Epithelial cell of proximal tubule (primary cell): ENCODE data around the gene YOD1. TPM values are rescaled to one million over a fixed set of nuclear protein-coding genes. Genes with fewer than 3 reads are reported as not detected.

Experiments
- DNase-seq: peaks from one replicate; pipeline ENCODE4 v3.0.0-alpha.2; 2011; ENCODE audit warnings: low read depth
- H3K4me3 ChIP-seq: 2 replicates; pipeline ENCODE4 v1.5.1; 2011; ENCODE audit warnings: low read depth, mild to moderate bottlenecking, low read length
- total RNA-seq: library from RNA; depleted of rRNA; stranded (reverse); fragments of >200 nt; gene quantifications from 2 replicates; pipeline ENCODE4 v1.2.3, GENCODE V29; 2015
- TF ChIP-seq, protein P1 (sequence below): conservative IDR thresholded peaks from 2 replicates; pipeline ENCODE4 v1.5.1; 2012; ENCODE audit warnings: low read depth, mild to moderate bottlenecking, low read length

Gene YOD1
- total RNA-seq, 1 donor from 2014 or later, result 6.7 TPM

DNA sequence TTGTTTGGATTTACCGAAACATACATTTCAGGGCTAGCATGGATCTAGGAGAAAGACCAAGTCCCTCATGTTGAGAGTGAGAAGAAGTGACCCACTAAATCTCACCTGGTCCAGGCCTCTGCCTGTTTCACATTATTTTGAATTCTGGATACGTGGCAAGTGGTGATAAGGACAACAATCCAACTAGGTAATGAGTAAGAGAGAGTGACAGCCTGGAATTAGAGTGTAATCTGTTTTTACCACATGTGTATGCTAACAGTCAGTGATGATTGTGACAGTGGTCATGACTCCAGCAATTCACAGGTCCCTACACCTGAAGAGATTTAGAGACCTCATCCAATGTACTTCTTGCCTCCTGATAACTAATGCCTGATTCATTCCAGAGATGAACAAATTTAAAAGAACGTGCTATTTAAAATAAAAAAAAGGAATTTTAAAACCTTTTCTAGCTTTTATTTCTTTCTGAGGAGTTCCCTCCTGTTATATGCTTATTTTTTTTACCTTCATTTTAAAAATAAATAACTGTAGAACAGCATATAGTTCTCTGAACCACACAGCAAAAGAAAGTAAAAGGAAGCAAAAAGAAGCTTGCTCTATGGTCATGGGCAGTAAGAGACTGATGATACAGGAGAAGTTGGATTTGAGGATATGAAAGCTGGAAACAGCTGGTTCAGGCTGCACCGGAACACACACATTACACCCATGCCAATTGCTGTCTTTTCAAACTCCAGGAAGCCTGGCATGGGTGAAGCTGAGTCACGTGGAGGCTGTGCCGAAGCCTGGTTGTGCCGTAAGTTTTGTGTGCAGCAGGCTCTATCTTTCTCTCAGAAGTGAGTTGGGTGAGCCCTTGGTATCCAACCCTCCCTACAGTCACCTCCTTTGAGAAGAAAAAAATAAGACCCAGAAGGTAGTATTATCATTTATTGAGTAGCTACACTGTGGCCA, 33.1 kb downstream of the YOD1 start:
- no peak for DNase-seq
- H3K4me3 ChIP-seq, result no peak overlapping the region
- TF ChIP-seq, protein P1, sequence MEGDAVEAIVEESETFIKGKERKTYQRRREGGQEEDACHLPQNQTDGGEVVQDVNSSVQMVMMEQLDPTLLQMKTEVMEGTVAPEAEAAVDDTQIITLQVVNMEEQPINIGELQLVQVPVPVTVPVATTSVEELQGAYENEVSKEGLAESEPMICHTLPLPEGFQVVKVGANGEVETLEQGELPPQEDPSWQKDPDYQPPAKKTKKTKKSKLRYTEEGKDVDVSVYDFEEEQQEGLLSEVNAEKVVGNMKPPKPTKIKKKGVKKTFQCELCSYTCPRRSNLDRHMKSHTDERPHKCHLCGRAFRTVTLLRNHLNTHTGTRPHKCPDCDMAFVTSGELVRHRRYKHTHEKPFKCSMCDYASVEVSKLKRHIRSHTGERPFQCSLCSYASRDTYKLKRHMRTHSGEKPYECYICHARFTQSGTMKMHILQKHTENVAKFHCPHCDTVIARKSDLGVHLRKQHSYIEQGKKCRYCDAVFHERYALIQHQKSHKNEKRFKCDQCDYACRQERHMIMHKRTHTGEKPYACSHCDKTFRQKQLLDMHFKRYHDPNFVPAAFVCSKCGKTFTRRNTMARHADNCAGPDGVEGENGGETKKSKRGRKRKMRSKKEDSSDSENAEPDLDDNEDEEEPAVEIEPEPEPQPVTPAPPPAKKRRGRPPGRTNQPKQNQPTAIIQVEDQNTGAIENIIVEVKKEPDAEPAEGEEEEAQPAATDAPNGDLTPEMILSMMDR, result no peak

DNA sequence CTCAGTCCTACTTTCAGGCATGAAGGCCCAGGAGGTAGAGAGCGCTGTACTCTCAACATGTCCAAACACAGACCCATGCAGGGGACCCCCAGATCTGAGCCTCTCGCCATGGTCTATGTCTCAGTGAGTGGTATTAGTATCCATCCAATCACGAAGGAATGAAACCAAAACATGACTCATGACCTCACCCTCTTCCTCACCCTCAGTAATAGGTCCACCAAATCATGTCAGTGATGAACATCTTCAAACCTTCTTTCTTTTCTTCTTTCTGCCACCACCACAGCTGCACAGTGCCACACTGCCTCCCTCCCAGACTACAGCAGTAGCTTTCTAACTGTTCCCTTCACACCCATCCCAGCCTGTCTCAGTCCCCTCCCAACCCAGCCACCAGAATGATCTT, 35.2 kb downstream of the YOD1 start:
- TF ChIP-seq, protein P1, result no peak
- H3K4me3 ChIP-seq, result no peak overlapping the region
- DNase-seq, result no peak

DNA sequence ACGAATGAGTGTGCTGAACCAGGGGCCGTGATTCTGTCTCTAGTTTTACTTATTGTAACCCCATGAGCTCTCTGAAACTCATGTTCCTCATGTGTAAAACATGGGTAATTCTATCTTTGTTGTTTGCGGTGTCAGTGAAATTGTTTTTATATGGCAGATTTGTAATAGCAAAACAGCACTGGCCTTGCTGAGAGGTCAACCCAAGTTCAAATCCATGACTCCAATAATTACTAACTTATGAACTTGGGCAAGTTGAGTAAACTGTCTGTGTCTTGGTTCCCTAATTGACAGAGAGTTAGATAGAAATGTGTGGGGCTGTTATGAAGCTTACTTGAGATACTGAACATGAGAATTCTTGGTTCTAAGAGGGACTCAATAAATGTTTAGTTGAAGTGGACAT, 36.3 kb downstream of the YOD1 start:
- TF ChIP-seq, protein P1, result no peak
- no peak for DNase-seq
- no peak overlapping the region for H3K4me3 ChIP-seq

DNA sequence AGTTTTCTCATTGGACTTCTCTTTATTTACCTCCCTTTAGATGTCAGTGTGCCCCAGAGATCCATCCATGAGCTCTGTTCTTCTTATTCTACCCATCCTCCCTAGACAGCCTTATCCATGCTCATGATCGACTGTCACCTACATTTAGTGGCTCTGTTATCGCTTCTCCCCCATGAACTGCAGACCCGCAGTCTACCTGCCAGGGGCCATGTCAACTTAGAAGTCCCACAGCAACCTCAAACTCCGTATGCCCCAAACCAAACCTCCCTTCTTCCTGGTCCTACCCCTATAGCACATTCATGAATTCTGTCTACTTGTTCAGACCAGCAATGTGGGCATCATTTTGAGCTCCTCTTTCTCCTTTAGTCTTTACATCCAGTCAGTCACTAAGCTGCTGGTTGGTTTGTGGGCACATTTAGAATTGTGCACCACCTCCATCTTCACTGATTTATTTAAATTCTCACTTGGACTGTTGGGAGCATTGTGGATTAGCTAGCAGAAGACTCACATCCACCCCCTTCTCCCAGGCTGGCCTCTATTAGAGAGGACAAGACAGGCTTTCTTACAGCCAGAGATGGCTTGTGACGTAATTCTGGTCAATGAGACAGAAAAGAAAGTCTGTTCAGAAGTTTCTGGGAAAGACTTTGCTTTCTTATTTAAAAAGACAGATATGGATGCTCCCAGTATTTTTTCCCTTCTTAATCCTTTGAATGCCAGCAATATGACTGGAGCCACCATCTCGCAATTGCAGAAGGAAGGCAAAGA, 37.5 kb downstream of the YOD1 start:
- no peak overlapping the region for H3K4me3 ChIP-seq
- no peak for DNase-seq
- TF ChIP-seq, protein P1, result no peak

DNA sequence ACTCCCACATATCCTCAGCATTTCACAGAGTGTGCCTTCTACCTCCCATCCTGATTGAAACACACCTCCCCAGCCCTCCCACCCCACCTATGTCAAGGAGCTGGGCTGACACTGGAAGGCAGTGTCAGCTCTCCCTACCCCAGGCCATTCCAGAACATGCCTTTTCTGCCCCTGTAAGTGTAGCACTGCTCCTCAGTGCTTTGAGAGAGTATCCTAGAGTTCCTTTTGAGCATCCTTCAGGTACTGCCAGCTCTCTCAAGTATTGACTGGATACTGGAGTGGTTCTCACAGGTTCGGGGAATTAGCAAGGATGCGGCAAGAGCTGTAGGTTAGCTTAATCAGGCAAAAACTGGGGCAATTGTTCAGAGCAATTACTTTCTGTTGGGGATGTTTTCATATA, 40.3 kb downstream of the YOD1 start:
- TF ChIP-seq, protein P1, result no peak
- H3K4me3 ChIP-seq, result no peak overlapping the region
- DNase-seq, result no peak

DNA sequence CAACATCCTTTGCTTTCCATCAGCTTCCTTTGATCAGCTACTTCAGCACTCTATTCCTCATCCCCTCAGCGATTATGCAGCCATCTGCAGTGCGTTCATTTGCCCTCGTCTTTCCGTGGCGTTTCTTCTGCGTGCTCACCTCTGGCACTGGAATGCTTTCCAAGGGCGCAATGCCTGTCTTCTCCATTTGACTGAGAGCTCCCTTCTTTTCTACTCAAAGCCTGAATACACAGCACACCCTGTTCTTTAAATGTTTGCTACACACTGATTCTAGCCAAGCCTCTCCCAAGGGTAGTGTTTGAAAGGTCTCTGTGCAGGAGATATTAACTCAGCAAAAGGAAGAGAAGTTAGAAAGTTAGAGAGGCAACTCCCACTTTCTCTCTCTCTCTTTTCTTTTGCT, 41.1 kb downstream of the YOD1 start:
- no peak for DNase-seq
- H3K4me3 ChIP-seq, result no peak overlapping the region
- TF ChIP-seq, protein P1, result no peak
